ENCODE results near the gene LTB4R2.

Gene LTB4R2

GRCh38 chr14:24316597-24316950 is 6.6 kb downstream of the LTB4R2 start:
- TF ChIP-seq, protein P1, sequence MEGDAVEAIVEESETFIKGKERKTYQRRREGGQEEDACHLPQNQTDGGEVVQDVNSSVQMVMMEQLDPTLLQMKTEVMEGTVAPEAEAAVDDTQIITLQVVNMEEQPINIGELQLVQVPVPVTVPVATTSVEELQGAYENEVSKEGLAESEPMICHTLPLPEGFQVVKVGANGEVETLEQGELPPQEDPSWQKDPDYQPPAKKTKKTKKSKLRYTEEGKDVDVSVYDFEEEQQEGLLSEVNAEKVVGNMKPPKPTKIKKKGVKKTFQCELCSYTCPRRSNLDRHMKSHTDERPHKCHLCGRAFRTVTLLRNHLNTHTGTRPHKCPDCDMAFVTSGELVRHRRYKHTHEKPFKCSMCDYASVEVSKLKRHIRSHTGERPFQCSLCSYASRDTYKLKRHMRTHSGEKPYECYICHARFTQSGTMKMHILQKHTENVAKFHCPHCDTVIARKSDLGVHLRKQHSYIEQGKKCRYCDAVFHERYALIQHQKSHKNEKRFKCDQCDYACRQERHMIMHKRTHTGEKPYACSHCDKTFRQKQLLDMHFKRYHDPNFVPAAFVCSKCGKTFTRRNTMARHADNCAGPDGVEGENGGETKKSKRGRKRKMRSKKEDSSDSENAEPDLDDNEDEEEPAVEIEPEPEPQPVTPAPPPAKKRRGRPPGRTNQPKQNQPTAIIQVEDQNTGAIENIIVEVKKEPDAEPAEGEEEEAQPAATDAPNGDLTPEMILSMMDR (IDR thresholded peaks at IDR 0.05; ENCODE audit: extremely low read depth, missing control alignments): no peak
- DNase-seq (ENCODE audit: low spot score): no peak

DNA sequence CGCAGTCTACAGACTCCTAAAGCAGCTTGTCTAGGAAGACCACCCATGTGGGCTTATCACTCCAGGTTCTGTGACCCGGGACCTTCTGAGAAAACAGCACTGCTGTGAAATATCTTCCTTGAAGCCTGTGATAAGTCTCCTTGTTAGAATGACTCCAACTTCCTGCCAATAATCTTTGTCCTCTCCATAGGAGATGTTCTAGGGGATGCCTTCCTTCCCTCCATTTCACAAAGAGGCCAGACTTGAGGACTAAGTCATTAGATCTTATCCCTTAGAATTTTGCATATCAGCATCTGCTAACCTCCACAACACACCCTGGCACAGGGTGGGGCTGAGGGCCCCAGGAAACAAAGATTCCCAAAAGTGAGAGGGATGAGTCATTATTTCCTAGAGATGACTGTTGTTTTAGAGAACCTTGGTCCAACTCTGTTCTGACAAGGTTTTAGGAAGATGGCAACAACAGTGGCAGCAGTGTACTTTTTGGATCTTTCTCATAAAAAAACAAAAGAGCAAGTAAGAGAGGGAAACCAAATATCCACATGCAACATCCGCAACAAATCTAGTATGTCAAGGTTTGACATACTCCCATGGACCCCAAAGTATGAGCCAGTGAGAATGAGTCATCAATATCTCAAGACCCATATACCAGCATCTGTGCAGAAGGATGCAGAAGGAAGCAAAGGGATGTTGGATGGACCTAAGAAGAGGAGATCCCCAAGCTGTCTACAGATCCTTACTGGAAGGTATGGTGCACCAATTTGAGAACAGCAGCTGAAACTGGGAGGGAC is 7.4 kb downstream of the LTB4R2 start:
- no peak for DNase-seq (ENCODE audit: low spot score)
- TF ChIP-seq, protein P1 (IDR thresholded peaks at IDR 0.05; ENCODE audit: extremely low read depth, missing control alignments): no peak

DNA sequence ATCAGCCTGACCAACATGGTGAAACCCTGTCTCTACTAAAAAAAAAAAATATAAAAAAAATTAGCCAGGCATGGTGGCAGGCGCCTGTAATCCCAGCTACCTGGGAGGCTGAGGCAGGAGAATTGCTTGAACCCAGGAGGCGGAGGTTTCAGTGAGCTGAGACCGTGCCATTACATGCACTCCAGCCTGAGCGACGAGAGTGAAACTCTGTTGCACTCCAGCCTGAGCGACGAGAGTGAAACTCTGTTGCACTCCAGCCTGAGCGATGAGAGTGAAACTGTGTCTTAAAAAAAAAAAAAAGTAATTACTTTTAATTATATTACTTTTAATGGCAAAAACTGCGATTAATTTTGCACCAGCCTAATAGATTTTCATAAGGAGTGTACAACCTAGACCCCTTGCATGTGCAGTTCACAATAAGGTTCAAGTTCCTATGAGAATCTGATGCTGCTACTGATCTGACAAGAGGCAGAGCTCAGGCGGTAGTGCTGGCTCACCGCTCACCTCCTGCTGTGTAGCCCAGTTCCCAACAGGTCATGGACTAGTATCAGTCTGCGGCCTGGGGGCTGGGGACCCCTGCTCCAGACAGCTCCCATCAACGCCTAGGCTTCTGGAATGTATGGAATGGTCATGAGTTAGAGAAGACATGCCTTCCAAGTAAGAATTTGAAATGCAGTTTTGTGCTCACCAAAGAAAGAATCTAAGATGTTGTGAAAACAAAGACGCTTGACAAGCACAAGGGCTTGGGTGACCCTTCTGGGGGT is 11.5 kb downstream of the LTB4R2 start:
- TF ChIP-seq, protein P1 (IDR thresholded peaks at IDR 0.05; ENCODE audit: extremely low read depth, missing control alignments): no peak
- DNase-seq (ENCODE audit: low spot score): no peak

GRCh38 chr14:24322672-24323071 is 12.7 kb downstream of the LTB4R2 start:
- no peak for DNase-seq (ENCODE audit: low spot score)
- TF ChIP-seq, protein P1 (IDR thresholded peaks at IDR 0.05; ENCODE audit: extremely low read depth, missing control alignments): no peak

- DNase-seq (ENCODE audit: low spot score): no peak
- TF ChIP-seq, protein P1 (IDR thresholded peaks at IDR 0.05; ENCODE audit: extremely low read depth, missing control alignments): no peak
Observed at GRCh38 chr14:24323341-24323740, 13.4 kb downstream of the LTB4R2 start.

DNA sequence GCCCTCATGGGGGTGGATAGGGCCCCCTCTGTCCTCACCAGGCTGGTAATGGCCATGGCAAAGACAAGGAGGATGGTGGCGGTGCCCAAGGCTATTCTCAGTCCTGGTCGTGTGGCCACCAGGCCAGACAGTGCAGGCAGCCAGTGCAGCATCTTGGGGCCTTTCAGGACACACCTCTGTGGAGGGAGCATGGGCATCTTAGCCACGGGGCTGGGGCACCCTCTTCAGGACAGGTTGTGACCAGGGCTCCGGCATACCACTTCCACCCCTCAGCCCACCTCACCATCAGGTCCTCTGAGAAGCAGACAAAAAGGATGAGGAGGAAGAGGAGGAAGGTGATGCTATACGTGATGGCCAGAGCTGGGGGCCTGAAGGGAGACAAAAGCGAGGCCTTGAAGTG is 14.1 kb downstream of the LTB4R2 start:
- no peak for DNase-seq (ENCODE audit: low spot score)
- TF ChIP-seq, protein P1 (IDR thresholded peaks at IDR 0.05; ENCODE audit: extremely low read depth, missing control alignments): no peak

DNA sequence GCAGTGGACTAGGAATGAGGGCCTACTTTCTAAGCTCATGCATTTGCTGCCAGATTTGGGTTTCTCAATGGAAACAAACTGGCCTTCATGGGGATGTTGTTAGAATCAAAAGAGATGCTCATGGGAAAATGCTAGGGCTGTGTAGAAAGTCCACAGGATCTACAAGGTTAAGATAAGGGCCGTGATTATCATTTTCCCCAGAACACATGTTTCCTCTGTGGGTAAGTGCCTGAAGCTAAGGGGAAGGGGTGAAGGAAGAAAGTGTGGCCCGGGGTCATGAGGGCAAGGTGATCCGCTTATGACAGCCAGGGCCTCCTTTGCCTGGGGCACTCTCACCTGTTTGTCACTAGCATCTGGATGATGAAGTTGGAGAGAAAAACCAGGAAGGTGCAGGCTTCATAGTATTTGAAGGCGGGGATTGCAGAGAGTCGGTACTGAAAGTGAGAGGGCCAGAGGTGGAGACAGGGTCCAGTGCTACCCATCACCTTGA is 15.1 kb downstream of the LTB4R2 start:
- no peak for DNase-seq (ENCODE audit: low spot score)

More for the DNA sequence above, 15.1 kb downstream of the LTB4R2 start:
- TF ChIP-seq, protein P1 (IDR thresholded peaks at IDR 0.05; ENCODE audit: extremely low read depth, missing control alignments): no peak
